Calu3 (cell line): Measurements from ENCODE around the gene TMC2. TPM values are rescaled to one million over a fixed set of nuclear protein-coding genes. Genes with fewer than 3 reads are reported as not detected.

Experiments
- BruUV-seq: library from RNA; stranded (reverse); fragments of 400-500 nt; replicated peaks from 2 replicates; lab custom pipeline; 2021; lab: Mats Ljungman, UMichigan
- CTCF ChIA-PET: fragments of 300-600 bp; sonication (Branson Sonifier 250); formaldehyde crosslinking; loops from one replicate; lab custom pipeline; 2022; ENCODE audit warnings: antibody characterized with exemption; lab: Charles Lee
- DNase-seq: peaks from one replicate; pipeline ENCODE4 v3.0.0; 2022
- H3K27ac Mint-ChIP-seq: one replicate; pipeline ENCODE4 v1.8.0; 2022; ENCODE audit warnings: mixed read lengths; ENCODE audit not compliant: unreplicated experiment
- H3K27me3 Mint-ChIP-seq: one replicate; pipeline ENCODE4 v1.8.0; 2022; ENCODE audit warnings: mixed read lengths; ENCODE audit not compliant: unreplicated experiment
- H3K36me3 Mint-ChIP-seq: one replicate; pipeline ENCODE4 v1.8.0; 2022; ENCODE audit warnings: mild to moderate bottlenecking, moderate library complexity, mixed read lengths; ENCODE audit not compliant: insufficient read depth, unreplicated experiment
- H3K4me1 Mint-ChIP-seq: one replicate; pipeline ENCODE4 v1.8.0; 2022; ENCODE audit warnings: mild to moderate bottlenecking, low read depth, mixed read lengths; ENCODE audit not compliant: unreplicated experiment
- H3K4me3 Mint-ChIP-seq: one replicate; pipeline ENCODE4 v1.8.0; 2022; ENCODE audit warnings: mild to moderate bottlenecking, low read depth, moderate library complexity, mixed read lengths; ENCODE audit not compliant: unreplicated experiment
- H3K9me3 Mint-ChIP-seq: one replicate; pipeline ENCODE4 v1.8.0; 2022; ENCODE audit warnings: low read depth, mixed read lengths; ENCODE audit not compliant: unreplicated experiment
- intact Hi-C: fragments of 100-400 bp; cut with micrococcal nuclease; formaldehyde crosslinking; loops from one replicate; pipeline ENCODE4 v1.10.0; 2022; ENCODE audit not compliant: unreplicated experiment
- total RNA-seq: library from RNA; stranded (reverse); gene quantifications from 2 replicates; pipeline ENCODE4 v1.2.3, GENCODE V29; 2022
- TF ChIP-seq, protein P1 (sequence below): fragments of 200-600 bp; IDR thresholded peaks from one replicate; pipeline ENCODE4 v1.8.0; 2022; ENCODE audit warnings: antibody characterized with exemption; ENCODE audit not compliant: unreplicated experiment

Gene TMC2
- total RNA-seq, 1 experiment from 2014 or later: not detected

DNA sequence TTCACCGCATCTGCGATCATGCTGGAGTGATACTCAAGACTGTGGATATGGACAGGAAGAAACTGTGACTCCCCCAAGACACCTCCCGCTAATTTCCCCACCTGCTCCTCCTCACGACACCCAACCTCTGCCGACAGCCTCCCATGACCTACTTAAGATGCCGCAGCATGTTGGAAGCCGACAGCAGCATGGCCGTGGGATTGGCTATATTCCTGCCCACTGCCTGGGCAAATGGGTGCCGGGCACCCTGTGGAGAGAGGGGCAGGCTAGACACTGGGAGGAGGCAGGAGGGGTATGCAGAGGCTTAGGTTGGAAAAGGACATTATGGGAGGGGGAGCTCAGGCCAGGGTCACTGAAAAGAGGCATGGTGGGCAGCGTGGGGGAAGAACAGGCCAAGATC, 123.2 kb downstream of the TMC2 start:
- TF ChIP-seq, protein P1, sequence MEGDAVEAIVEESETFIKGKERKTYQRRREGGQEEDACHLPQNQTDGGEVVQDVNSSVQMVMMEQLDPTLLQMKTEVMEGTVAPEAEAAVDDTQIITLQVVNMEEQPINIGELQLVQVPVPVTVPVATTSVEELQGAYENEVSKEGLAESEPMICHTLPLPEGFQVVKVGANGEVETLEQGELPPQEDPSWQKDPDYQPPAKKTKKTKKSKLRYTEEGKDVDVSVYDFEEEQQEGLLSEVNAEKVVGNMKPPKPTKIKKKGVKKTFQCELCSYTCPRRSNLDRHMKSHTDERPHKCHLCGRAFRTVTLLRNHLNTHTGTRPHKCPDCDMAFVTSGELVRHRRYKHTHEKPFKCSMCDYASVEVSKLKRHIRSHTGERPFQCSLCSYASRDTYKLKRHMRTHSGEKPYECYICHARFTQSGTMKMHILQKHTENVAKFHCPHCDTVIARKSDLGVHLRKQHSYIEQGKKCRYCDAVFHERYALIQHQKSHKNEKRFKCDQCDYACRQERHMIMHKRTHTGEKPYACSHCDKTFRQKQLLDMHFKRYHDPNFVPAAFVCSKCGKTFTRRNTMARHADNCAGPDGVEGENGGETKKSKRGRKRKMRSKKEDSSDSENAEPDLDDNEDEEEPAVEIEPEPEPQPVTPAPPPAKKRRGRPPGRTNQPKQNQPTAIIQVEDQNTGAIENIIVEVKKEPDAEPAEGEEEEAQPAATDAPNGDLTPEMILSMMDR: no peak
- no peak for DNase-seq
- Mint-ChIP-seq H3K27me3 (no peaks in the 10 kb centered on the region), H3K36me3 (peaks cover 66% of the 10 kb centered on the region), H3K27ac (no peak overlapping the region), H3K4me3 (no peak overlapping the region), H3K9me3 (no peaks in the 10 kb centered on the region), H3K4me1 (peaks cover 24% of the 10 kb centered on the region)
- CTCF ChIA-PET: no interaction called here
- intact Hi-C loops: no loop called here
- BruUV-seq: no TSS peak

- peak overlapping the region; percentile 86 for H3K27ac Mint-ChIP-seq
- H3K36me3 Mint-ChIP-seq: peaks cover 48% of the 10 kb centered on the region
- no peak for DNase-seq
- peaks cover 15% of the 10 kb centered on the region for H3K4me1 Mint-ChIP-seq
- peak overlapping the region; percentile 85 for H3K4me3 Mint-ChIP-seq
- no peaks in the 10 kb centered on the region for H3K9me3 Mint-ChIP-seq
- CTCF ChIA-PET: interaction anchor here (0.6 to 1.4 kb wide), 3 partner anchors 8 to 25 kb away, joined by 3 to 5 read pairs (median 4); no protein-coding TSS in a partner anchor
- TF ChIP-seq, protein P1: no peak
- intact Hi-C loops: no loop called here
- BruUV-seq: TSS peak; percentile 53
- H3K27me3 Mint-ChIP-seq: peaks cover 11% of the 10 kb centered on the region
Measured at GRCh38 chr20:2663364-2663886, 127.1 kb downstream of the TMC2 start.

DNA sequence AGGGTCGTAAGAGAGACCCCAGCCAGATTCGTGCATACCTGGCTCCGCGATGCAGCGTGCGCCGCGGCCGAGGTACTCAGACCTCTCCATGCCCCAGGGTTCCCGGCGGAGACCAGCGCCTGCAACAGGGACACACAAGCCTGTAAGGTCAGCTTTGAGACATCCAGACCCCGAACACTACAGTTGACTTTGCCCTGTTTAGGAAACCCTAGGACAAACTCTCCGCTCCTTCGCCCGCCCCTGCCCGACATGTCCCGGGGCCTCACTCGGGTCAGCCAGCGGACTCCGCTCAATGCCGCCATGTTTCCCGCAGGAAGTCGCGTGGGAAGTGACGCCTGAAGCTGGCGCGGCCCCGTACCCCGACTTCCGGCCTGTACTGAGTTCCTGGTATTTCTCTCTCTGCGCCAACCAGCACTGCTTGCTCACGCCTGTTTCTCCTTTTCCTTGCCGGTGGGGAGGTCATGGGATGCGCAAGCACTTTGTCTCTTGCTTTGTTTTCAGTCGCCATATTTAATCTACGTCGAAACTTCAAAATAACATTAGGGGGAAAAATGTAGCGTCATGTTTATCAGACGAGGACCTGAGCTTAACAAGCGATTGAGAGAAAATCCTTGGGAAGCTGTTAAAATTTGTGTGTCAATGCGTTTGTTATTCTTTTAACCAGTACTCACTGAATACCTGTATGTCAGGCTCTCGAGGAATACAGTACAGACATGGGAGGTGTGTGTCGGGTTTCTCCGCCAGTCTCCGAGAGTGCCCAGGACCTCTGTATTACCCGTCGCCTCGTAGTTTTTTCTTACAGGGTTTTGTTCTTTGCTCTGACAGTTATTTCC, 127.7 kb downstream of the TMC2 start, which contains the start of gene IDH3B:
Gene IDH3B, minus strand, starts transcription at position 330 of the 833 bp plus-strand sequence. Its CDS starts 28 bp downstream, at position 302.
- Mint-ChIP-seq H3K4me1 (peaks cover 15% of the 10 kb centered on the region), H3K9me3 (no peaks in the 10 kb centered on the region), H3K27ac (peak within 1 kb of the TSS; percentile 86), H3K36me3 (peaks cover 41% of the 10 kb centered on the region), H3K27me3 (peaks cover 18% of the 10 kb centered on the region), H3K4me3 (peak within 1 kb of the TSS; percentile 85)
- TSS peak; percentile 99 for BruUV-seq
- peak; percentile 83 for DNase-seq
- intact Hi-C loops: no loop called here
- CTCF ChIA-PET: interaction anchor here (0.7 to 1.4 kb wide), 3 partner anchors 9 to 12 kb away, joined by 3 to 5 read pairs (median 4); partner anchors contain the start of gene NOP56
- TF ChIP-seq, protein P1: no peak

- intact Hi-C loops: no loop called here
- CTCF ChIA-PET: no interaction called here
- TF ChIP-seq, protein P1: no peak
Measured at GRCh38 chr20:2671977-2672376, 135.6 kb downstream of the TMC2 start.

More at GRCh38 chr20:2671977-2672376, 135.6 kb downstream of the TMC2 start:
- no TSS peak for BruUV-seq
- Mint-ChIP-seq H3K27ac (no peak overlapping the region), H3K9me3 (no peaks in the 10 kb centered on the region), H3K27me3 (peaks cover 34% of the 10 kb centered on the region), H3K4me3 (no peak overlapping the region), H3K36me3 (no peaks in the 10 kb centered on the region), H3K4me1 (no peaks in the 10 kb centered on the region)
- DNase-seq: no peak
